VCaP (cell line): Measurements from ENCODE around the gene GUCA2A.
"Not testable (repeated sequence)": the region's sequence is repeated elsewhere in the genome, so short reads cannot be mapped to it uniquely, and the experiment has no call there.

Experiments used
- H3K27ac ChIP-seq: fragments of 450-650 bp; 2 replicates; pipeline ENCODE4 v1.5.1; 2017
- TF ChIP-seq, protein P1 (sequence below): fragments of 450-650 bp; conservative IDR thresholded peaks from 2 replicates; pipeline ENCODE4 v1.5.1; 2017; ENCODE audit warnings: mild to moderate bottlenecking, moderate library complexity

Gene GUCA2A, protein sequence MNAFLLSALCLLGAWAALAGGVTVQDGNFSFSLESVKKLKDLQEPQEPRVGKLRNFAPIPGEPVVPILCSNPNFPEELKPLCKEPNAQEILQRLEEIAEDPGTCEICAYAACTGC

DNA sequence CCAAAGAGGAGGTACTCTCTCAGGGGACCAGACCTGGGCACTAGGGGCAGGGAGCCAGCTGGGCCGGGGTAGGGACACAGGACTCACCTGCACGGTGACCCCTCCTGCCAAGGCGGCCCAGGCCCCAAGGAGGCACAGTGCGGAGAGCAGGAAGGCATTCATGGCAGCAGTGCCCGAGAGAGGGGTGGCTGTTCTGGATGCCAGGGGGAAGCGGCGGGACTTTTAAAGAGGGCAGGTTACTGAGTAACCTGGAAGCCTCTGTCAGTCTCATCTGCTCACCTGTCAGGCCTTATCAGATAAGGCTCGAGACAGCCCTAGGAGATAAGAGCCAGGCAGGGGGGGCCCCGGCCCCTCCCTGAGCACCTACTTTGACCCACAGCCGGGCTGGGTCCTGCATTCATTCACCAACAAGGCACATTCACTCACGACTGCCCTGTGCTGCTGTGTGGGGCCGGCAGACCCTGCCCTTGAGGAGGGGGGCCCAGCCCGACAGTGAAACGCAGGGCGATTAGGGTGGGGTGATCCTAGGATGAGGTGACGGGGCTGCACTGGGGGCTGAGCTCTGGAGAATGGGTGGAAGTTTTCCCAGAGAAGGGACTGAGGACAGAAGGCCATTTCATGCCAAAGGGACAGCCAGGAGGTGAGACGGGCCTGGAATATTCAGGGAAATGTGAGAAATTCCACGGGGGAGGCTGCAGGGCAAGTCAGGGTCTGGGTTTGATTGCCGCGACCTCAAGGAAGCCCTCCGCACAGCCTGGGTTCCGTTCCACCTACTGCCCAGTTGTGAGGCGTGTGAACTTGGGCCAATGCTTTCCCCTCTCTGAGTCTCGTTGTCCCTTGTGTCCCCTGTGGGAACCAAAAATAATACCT, at the start of gene GUCA2A:
Gene GUCA2A (minus strand): TSS at position 195 of the 870 bp plus-strand sequence. CDS start 33 bp downstream, at position 162.
- H3K27ac ChIP-seq = peak within 1 kb of the TSS; percentile 91
- TF ChIP-seq, protein P1, sequence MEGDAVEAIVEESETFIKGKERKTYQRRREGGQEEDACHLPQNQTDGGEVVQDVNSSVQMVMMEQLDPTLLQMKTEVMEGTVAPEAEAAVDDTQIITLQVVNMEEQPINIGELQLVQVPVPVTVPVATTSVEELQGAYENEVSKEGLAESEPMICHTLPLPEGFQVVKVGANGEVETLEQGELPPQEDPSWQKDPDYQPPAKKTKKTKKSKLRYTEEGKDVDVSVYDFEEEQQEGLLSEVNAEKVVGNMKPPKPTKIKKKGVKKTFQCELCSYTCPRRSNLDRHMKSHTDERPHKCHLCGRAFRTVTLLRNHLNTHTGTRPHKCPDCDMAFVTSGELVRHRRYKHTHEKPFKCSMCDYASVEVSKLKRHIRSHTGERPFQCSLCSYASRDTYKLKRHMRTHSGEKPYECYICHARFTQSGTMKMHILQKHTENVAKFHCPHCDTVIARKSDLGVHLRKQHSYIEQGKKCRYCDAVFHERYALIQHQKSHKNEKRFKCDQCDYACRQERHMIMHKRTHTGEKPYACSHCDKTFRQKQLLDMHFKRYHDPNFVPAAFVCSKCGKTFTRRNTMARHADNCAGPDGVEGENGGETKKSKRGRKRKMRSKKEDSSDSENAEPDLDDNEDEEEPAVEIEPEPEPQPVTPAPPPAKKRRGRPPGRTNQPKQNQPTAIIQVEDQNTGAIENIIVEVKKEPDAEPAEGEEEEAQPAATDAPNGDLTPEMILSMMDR = no peak

DNA sequence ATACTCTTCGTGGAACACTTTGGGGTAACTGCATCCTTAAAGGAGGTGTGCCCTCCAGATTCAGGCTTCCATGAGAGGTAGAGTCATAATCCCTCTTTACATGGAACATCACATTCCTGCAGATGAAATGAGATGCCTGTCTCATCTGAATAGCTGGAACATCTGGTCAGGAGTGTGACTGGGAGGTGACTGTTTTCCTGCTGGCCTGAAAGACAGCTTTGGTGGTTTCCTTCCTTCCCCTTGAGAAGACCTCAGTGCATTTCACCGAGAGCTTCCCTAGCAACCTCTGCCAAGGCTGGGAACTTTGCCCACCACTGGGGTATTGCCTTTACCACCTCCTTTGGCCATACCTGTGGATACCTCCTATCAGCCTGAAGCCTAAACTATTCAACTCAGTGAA, 46.7 kb upstream of the GUCA2A start:
- TF ChIP-seq, protein P1 = no peak
- H3K27ac ChIP-seq = no peak overlapping the region

DNA sequence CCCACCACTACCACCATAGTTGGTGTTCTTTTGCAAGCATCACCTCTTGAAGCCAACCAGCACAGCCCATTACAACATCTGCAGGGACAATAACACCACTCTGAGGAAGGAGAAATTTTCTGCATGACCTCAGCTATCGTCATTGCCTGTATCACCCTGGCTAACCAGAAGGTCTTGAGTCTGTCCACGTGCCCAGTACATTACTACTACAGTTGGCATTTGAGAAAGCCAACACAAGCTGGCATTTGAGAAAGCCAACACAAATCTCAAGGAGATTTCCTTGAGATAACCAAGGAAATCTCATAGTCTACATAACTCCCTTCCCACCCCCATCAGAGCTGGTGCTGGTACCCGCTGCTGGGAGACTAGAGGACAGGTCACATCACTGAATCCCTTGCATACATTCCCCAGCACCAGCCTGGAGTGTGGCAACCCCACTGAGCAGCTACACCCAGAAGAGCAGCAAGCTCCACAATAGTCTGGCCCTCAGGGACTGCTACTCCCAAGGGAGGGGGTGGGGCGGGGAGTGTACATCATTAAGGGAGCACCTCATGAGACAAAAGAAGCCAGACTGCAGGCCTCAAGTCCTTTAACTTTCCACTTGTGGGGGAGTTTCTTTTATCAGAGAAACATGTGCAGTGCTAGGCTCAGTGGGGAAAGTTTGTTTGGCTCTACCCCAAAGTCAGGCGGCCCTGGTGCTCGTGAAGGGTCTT, 46.0 kb upstream of the GUCA2A start:
- H3K27ac ChIP-seq = no peak overlapping the region
- TF ChIP-seq, protein P1 = no peak

DNA sequence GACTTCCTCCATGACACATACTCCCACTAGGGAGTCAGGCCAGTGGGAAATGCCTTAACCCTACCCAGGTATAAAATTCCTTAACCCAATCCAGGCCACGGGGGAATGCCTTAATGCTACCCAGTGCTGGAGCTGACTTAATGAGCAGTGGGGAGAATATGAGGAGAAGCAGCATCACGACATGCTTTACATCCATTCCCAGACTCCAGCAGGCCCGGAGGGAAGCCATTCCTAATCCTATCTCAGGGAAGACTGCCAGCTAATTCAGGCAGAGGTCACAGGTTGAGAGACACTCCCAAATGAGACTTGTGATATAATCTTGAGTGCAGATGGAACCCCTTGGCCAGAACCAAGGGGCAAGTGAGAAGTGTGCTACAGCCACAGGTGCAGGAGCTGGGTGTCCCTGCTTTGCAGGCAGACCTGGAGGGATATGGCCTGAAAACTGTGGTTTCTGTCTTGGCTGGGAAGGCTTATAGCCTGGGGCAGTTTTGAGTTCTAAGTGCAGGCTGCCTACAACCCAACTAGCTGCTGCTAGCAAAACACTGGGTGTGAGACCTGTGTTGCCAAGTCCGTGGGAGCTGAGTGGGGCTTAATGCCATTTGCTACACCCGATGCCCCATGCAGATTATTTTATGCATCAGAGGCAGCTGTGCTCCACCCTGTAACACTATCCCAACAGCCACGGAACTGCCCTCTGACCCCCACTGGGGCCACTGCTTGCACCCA, 45.1 kb upstream of the GUCA2A start:
- TF ChIP-seq, protein P1 = no peak
- H3K27ac ChIP-seq = no peak overlapping the region

DNA sequence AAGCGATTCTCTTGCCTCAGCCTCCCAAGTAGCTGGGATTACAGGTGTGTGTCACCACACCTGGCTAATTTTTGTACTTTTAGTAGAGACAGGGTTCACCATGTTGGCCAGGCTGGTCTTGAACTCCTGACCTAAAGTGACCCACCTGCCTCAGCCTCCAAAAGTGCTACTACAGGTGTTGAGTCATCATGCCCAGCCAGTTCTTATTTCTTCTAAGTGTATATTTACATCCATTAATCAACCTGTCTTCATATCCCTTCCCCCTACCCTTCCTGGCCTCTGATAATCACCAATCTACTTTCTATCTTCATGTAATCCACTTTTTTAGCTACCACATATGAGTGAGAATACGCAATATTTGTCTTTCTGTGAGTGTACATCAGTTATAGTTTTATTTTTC, 42.4 kb upstream of the GUCA2A start:
- H3K27ac ChIP-seq = not testable (repeated sequence)

DNA sequence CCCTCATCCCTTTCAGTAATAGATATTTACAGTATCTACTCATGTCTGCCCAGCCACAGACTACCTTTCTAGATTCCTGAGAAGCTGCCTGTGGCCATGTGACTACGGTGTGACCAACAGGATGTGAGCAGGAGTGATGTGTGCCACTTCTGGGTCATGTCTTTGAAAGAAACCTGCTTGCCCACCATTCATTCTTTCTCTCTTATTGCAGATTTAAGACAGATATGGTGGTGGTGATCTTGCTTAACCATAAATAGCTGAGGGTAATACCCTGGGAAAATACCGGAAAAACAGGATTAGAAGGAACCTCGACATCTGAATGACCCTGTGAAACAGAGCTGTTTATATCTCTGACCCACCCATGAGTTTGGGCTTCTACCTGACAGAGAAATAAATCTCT, 41.6 kb upstream of the GUCA2A start:
- TF ChIP-seq, protein P1 = no peak
- H3K27ac ChIP-seq = no peak overlapping the region

DNA sequence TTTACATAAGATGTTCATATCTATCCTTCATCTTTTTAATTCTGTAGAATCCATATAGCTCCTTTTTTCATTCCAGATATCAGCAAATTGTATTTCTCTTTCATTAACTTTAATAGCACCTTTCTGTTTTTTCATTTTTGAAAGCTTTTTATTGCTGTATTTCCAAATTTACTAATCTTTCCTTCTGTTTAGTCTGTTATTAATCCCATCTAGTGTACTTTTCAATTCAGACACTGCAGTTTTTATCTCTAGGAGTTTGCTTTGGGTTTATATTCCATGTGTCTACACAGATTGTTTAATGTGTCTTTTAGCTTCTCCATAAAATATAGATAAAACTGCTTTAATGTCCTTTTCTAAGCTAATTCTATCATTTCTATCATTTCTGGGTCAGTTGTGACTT, 37.4 kb upstream of the GUCA2A start:
- H3K27ac ChIP-seq = no peak overlapping the region
- TF ChIP-seq, protein P1 = no peak
